Right cardiac atrium (tissue), 5 donors: Measurements from ENCODE around the gene SLC9A7. TPM values are rescaled to one million over a fixed set of nuclear protein-coding genes. Genes with fewer than 3 reads are reported as not detected.
A peak's percentile ranks its signal among the peaks of the same experiment; 100 is the strongest.

Source experiments
- ATAC-seq, 2 donors: fragments of 200-7000 bp; cut with Tn5 transposase; one replicate each; pipeline versions ENCODE4 v1.8.0 to v1.9.1; 2020; ENCODE audit warnings: moderate library complexity in 2 of 2, mild to moderate bottlenecking in 1 of 2
- DNase-seq, 3 donors: peaks; one replicate each; pipeline ENCODE4 v3.0.0-alpha.2; 2020
- H3K27ac ChIP-seq: one replicate; pipeline ENCODE4 v1.5.1; 2013; ENCODE audit warnings: mild to moderate bottlenecking, low read length, control low read depth, moderate library complexity
- H3K27me3 ChIP-seq: one replicate; pipeline ENCODE4 v1.6.1; 2013; ENCODE audit not compliant: control insufficient read depth, insufficient read depth
- H3K4me1 ChIP-seq: one replicate; pipeline ENCODE4 v1.6.1; 2013; ENCODE audit warnings: low read length; ENCODE audit not compliant: control insufficient read depth, insufficient read depth
- H3K4me3 ChIP-seq: one replicate; pipeline ENCODE4 v1.5.1; 2013; ENCODE audit warnings: low read length, control low read depth
- H3K9me3 ChIP-seq: one replicate; pipeline ENCODE4 v1.6.1; 2013; ENCODE audit warnings: low read length; ENCODE audit not compliant: control insufficient read depth
- WGBS: extraction: QIAGEN DNeasy Blood & Tissue Kit; methylation state at CpG from one replicate; pipeline ENCODE4 v1.1.7; 2013; 5-methylcytosine and 5-hydroxymethylcytosine counted together
- intact Hi-C, 4 donors: fragments of 100-400 bp; cut with DNase I; formaldehyde crosslinking; loops; one replicate each; pipeline versions ENCODE4 v1.11.0 to v1.14.0; 2022 to 2023
- polyA plus RNA-seq: library from polyadenylated mRNA; stranded (reverse); fragments of 200-250 nt; gene quantifications from one replicate; pipeline ENCODE4 v1.2.3, GENCODE V29; 2013
- total RNA-seq, 4 donors: library from RNA; stranded (reverse); fragmentation: NEBNext Ultra II Directional; extraction: Animal tissue kit (Norgen Biotek cat#: 25700); gene quantifications; one replicate each; pipeline ENCODE4 v1.2.1, GENCODE V29; 2021
- donor health status: healthy with polysubstance abuse.
- donor health status: DM: no; HTN: yes; CAD: no.
- donor health status: DM: no; HTN: no; CAD: no.
- donor health status: DM: no; HTN: yes; CAD: no; lungs with severe emphysema.
- donor health status: DM: yes; HTN: yes; CAD: no.

SLC9A7 gene
- total and polyA plus RNA-seq, 5 donors = 1.3 to 8.7 (median 5.2) TPM

GRCh38 chrX:46572340-46572936, 186.5 kb downstream of the SLC9A7 start:
- intact Hi-C loops = loop anchor here in 1 of 4 donors (2.0 kb wide), 1 partner anchor 70 kb away; no protein-coding TSS in a partner anchor
- no peaks in the 10 kb centered on the region for H3K4me1 ChIP-seq
- H3K27me3 ChIP-seq = no peaks in the 10 kb centered on the region
- ATAC-seq = no peak
- no peak overlapping the region for H3K4me3 ChIP-seq
- WGBS = 84% methylated on average over 5 of the region's 5 CpGs
- H3K27ac ChIP-seq = no peak overlapping the region
- DNase-seq = no peak
- no peaks in the 10 kb centered on the region for H3K9me3 ChIP-seq

GRCh38 chrX:46571423-46572339, 187.2 kb downstream of the SLC9A7 start:
- 88% methylated on average over 10 of the region's 10 CpGs for WGBS
- intact Hi-C loops = loop anchor here in 1 of 4 donors (2.0 kb wide), 1 partner anchor 71 kb away; no protein-coding TSS in a partner anchor
- ATAC-seq (no peak), DNase-seq (no peak)
- Histone ChIP-seq H3K27ac (no peak overlapping the region), H3K9me3 (no peaks in the 10 kb centered on the region), H3K4me1 (no peaks in the 10 kb centered on the region), H3K27me3 (no peaks in the 10 kb centered on the region), H3K4me3 (no peak overlapping the region)

GRCh38 chrX:46569621-46570020, 189.3 kb downstream of the SLC9A7 start:
- no peaks in the 10 kb centered on the region for H3K27me3 ChIP-seq
- H3K4me1 ChIP-seq = no peaks in the 10 kb centered on the region
- H3K27ac ChIP-seq = no peak overlapping the region
- no peak overlapping the region for H3K4me3 ChIP-seq
- intact Hi-C loops = loop anchor here in 1 of 4 donors (10.0 kb wide), 1 partner anchor 75 kb away; no protein-coding TSS in a partner anchor
- no peak for ATAC-seq
- DNase-seq = peak in 1 of 3 donors; percentile 56
- H3K9me3 ChIP-seq = no peaks in the 10 kb centered on the region

- Histone ChIP-seq H3K4me1 (no peaks in the 10 kb centered on the region), H3K9me3 (no peaks in the 10 kb centered on the region), H3K27ac (no peak overlapping the region), H3K27me3 (no peaks in the 10 kb centered on the region), H3K4me3 (no peak overlapping the region)
- DNase-seq (no peak), ATAC-seq (no peak)
- intact Hi-C loops = loop anchor here in 1 of 4 donors (10.0 kb wide), 1 partner anchor 77 kb away; no protein-coding TSS in a partner anchor
Observed at GRCh38 chrX:46567388-46567787, 191.5 kb downstream of the SLC9A7 start.

GRCh38 chrX:46561824-46562657, 196.9 kb downstream of the SLC9A7 start:
- DNase-seq (peak in 1 of 3 donors; percentile 46), ATAC-seq (peak; percentile 26 to 47)
- no peak overlapping the region for H3K27ac ChIP-seq
- peaks cover 2% of the 10 kb centered on the region for H3K4me1 ChIP-seq
- WGBS = 68% methylated on average over 6 of the region's 6 CpGs
- H3K4me3 ChIP-seq = no peak overlapping the region
- H3K9me3 ChIP-seq = no peaks in the 10 kb centered on the region
- H3K27me3 ChIP-seq = no peaks in the 10 kb centered on the region
- intact Hi-C loops = loop anchor here in 2 of 4 donors (5.0 to 10.0 kb wide), 2 partner anchors 80 to 83 kb away; no protein-coding TSS in a partner anchor

GRCh38 chrX:46559062-46559461, 199.9 kb downstream of the SLC9A7 start:
- Histone ChIP-seq H3K4me1 (peaks cover 2% of the 10 kb centered on the region), H3K9me3 (no peaks in the 10 kb centered on the region), H3K27me3 (no peaks in the 10 kb centered on the region), H3K4me3 (no peak overlapping the region), H3K27ac (no peak overlapping the region)
- intact Hi-C loops = loop anchor here in 2 of 4 donors (5.0 to 10.0 kb wide), 2 partner anchors 126 to 128 kb away; no protein-coding TSS in a partner anchor
- ATAC-seq (no peak), DNase-seq (no peak)
- WGBS = 57% methylated on average over 3 of the region's 3 CpGs

GRCh38 chrX:46554942-46555341, 204.0 kb downstream of the SLC9A7 start:
- Histone ChIP-seq H3K27me3 (no peaks in the 10 kb centered on the region), H3K4me1 (peaks cover 2% of the 10 kb centered on the region), H3K9me3 (no peaks in the 10 kb centered on the region), H3K27ac (no peak overlapping the region), H3K4me3 (no peak overlapping the region)
- WGBS = 13% methylated on average over 2 of the region's 2 CpGs
- DNase-seq = no peak
- ATAC-seq = no peak
- intact Hi-C loops = loop anchor here in 2 of 4 donors (5.0 to 10.0 kb wide), 2 partner anchors 130 to 132 kb away; no protein-coding TSS in a partner anchor

- no peaks in the 10 kb centered on the region for H3K27me3 ChIP-seq
- intact Hi-C loops = loop anchor here in 1 of 4 donors (10.0 kb wide), 1 partner anchor 131 kb away; no protein-coding TSS in a partner anchor
- no peaks in the 10 kb centered on the region for H3K4me1 ChIP-seq
- WGBS = 94% methylated on average over 5 of the region's 5 CpGs
- DNase-seq (no peak), ATAC-seq (no peak)
- H3K4me3 ChIP-seq = no peak overlapping the region
- H3K27ac ChIP-seq = no peak overlapping the region
- H3K9me3 ChIP-seq = no peaks in the 10 kb centered on the region
Observed at GRCh38 chrX:46553935-46554334, 205.0 kb downstream of the SLC9A7 start.

- no peak for ATAC-seq
- Histone ChIP-seq H3K27me3 (no peaks in the 10 kb centered on the region), H3K4me3 (no peak overlapping the region), H3K4me1 (no peaks in the 10 kb centered on the region), H3K9me3 (no peaks in the 10 kb centered on the region), H3K27ac (no peak overlapping the region)
- intact Hi-C loops = loop anchor here in 1 of 4 donors (10.0 kb wide), 1 partner anchor 133 kb away; no protein-coding TSS in a partner anchor
- WGBS = 55% methylated on average over 8 of the region's 8 CpGs
- DNase-seq = no peak
Observed at GRCh38 chrX:46551494-46552128, 207.3 kb downstream of the SLC9A7 start.

GRCh38 chrX:46549914-46550313, 209.0 kb downstream of the SLC9A7 start:
- intact Hi-C loops = loop anchor here in 1 of 4 donors (10.0 kb wide), 1 partner anchor 135 kb away; no protein-coding TSS in a partner anchor
- no peak overlapping the region for H3K27ac ChIP-seq
- H3K27me3 ChIP-seq = no peaks in the 10 kb centered on the region
- no peak overlapping the region for H3K4me3 ChIP-seq
- no peak for ATAC-seq
- H3K9me3 ChIP-seq = no peaks in the 10 kb centered on the region
- H3K4me1 ChIP-seq = no peaks in the 10 kb centered on the region
- 85% methylated on average over 1 of the region's 1 CpG for WGBS
- DNase-seq = no peak
